Loucy (cell line): ENCODE measurements around the gene ENO1.

Experiments used
- CTCF ChIP-seq: fragments of 200-600 bp; sonication (generic); conservative IDR thresholded peaks from 2 replicates; pipeline ENCODE4 v1.5.1; 2014; ENCODE audit warnings: mild to moderate bottlenecking, antibody characterized with exemption, low read length
- EZH2phosphoT487 ChIP-seq: fragments of 200-600 bp; IDR thresholded peaks from 2 replicates; pipeline ENCODE4 v1.6.1; 2018; ENCODE audit warnings: antibody characterized with exemption, mild to moderate bottlenecking, moderate library complexity, borderline replicate concordance

DNA sequence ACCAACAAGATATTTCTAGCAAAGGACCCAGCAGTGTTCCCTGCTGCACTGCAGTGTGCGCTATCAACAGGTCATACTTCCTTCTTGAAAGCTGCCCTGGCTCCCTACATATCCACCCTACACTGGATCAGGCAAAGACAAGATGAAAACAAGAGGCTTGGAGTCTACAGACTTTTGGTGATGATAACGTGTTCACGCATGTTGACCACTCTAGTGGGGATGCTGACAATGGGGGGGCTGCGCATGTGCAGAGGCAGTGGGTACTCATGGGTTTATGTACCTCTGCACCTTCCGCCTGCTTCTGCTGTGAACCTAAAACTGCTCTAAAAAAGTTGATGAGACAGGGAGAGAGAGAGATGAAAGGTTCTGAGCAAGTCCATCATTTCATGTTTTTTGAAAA, 5.5 kb downstream of the ENO1 start:
- TF ChIP-seq CTCF (no peak), EZH2phosphoT487 (no peak)
